Measurements from ENCODE around the gene RBM28. TPM values are rescaled to one million over a fixed set of nuclear protein-coding genes. Genes with fewer than 3 reads are reported as not detected.

Gene RBM28
- total RNA-seq, 1 donor from 2014 or later: 22.1 TPM

DNA sequence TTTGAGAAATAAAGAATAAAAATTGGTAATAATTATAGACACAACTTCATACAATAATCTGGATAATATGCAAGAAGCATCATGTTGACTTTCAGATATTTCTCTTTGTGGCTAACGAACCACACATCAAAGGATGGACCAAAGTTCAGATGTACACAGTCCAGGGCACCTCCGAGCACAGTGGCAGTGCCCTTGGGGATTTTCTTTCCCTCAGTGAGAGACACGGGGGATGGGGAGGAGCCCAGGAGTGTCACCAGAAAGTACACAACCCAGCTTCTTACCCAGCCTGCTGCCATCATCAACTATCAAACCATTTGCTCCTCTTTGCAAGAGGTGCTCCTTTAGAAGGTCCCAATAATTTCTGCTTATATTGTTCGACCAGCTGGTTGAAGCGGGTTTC is 33.2 kb downstream of the RBM28 start:
- H3K4me3 ChIP-seq (ENCODE audit: low read depth, low read length): no peak overlapping the region
- TF ChIP-seq, protein P1, sequence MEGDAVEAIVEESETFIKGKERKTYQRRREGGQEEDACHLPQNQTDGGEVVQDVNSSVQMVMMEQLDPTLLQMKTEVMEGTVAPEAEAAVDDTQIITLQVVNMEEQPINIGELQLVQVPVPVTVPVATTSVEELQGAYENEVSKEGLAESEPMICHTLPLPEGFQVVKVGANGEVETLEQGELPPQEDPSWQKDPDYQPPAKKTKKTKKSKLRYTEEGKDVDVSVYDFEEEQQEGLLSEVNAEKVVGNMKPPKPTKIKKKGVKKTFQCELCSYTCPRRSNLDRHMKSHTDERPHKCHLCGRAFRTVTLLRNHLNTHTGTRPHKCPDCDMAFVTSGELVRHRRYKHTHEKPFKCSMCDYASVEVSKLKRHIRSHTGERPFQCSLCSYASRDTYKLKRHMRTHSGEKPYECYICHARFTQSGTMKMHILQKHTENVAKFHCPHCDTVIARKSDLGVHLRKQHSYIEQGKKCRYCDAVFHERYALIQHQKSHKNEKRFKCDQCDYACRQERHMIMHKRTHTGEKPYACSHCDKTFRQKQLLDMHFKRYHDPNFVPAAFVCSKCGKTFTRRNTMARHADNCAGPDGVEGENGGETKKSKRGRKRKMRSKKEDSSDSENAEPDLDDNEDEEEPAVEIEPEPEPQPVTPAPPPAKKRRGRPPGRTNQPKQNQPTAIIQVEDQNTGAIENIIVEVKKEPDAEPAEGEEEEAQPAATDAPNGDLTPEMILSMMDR (conservative IDR thresholded peaks at IDR 0.05; ENCODE audit: low read depth, low read length): no peak
- no peak for DNase-seq (ENCODE audit: low read depth)

DNA sequence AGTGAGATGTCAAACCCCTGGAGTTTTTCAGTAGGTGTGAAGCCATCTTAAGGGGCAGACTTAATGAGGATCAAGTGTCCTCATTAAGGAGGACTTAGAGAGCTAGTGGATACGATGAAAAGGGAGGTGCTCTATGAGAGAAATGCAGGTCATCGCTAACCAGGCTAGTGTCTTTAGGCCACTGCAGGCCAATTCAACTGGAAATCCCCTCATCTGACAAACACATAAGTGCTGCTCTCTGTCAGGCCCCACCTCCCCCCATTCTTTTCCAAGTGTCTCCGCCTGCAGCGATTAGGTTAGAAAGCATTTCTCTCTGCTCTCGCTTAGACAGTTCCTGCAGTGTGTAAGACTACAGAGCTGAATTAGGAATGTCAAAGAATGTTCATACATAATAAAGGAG is 33.7 kb downstream of the RBM28 start:
- DNase-seq (ENCODE audit: low read depth): no peak
- no peak overlapping the region for H3K4me3 ChIP-seq (ENCODE audit: low read depth, low read length)
- TF ChIP-seq, protein P1 (conservative IDR thresholded peaks at IDR 0.05; ENCODE audit: low read depth, low read length): no peak

- no peak overlapping the region for H3K4me3 ChIP-seq (ENCODE audit: low read depth, low read length)
- no peak for DNase-seq (ENCODE audit: low read depth)
- TF ChIP-seq, protein P1 (conservative IDR thresholded peaks at IDR 0.05; ENCODE audit: low read depth, low read length): no peak
These were observed 34.6 kb downstream of the RBM28 start for GRCh38 chr7:128309124-128309523.

DNA sequence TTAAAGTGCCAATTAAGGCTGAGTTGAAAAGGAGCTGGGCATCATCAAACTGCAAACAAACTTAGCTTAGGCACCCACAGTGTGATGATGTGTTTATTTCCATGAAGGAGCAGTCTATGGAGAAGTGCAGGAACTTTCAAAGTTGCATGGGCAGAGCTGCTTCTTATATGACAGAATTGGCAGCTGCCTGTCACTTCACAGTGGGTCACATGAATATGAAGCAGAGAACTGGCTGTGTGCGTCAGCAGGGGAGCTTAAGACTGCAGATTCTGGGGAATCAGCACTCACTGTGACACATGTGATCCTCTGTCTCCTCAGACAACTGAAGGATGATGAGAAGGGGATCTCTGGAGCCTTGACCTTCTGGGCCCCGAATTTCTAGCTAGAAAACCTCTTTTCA is 36.6 kb downstream of the RBM28 start:
- TF ChIP-seq, protein P1 (conservative IDR thresholded peaks at IDR 0.05; ENCODE audit: low read depth, low read length): no peak
- no peak overlapping the region for H3K4me3 ChIP-seq (ENCODE audit: low read depth, low read length)
- no peak for DNase-seq (ENCODE audit: low read depth)

GRCh38 chr7:128304212-128304611 is 39.5 kb downstream of the RBM28 start:
- H3K4me3 ChIP-seq (ENCODE audit: low read depth, low read length): no peak overlapping the region
- TF ChIP-seq, protein P1 (conservative IDR thresholded peaks at IDR 0.05; ENCODE audit: low read depth, low read length): no peak
- no peak for DNase-seq (ENCODE audit: low read depth)

DNA sequence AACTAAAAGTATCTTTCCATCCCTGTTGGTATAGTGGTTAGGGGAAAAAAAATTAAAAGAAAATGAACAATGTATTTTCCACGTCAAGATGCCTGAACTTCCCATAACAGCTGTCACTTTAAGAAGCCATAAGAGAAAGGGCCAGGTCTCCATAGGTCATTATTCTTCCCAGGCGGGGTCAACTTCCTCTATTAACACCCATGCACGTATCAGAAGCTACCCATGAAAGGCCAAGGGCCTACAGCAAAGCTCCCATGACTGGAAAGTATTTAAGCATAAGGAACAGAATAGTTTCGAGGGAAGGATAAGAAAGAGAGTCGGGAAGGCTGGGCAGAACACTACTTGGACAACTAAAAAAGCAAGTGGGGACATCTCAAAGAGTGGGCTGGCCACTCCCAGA is 40.1 kb downstream of the RBM28 start:
- no peak for DNase-seq (ENCODE audit: low read depth)
- no peak overlapping the region for H3K4me3 ChIP-seq (ENCODE audit: low read depth, low read length)
- TF ChIP-seq, protein P1 (conservative IDR thresholded peaks at IDR 0.05; ENCODE audit: low read depth, low read length): no peak

- H3K4me3 ChIP-seq (ENCODE audit: low read depth, low read length): no peak overlapping the region
- TF ChIP-seq, protein P1 (conservative IDR thresholded peaks at IDR 0.05; ENCODE audit: low read depth, low read length): no peak
- DNase-seq (ENCODE audit: low read depth): no peak
These were observed 40.6 kb downstream of the RBM28 start for GRCh38 chr7:128303133-128303532.

All from epithelial cell of proximal tubule (primary cell).